C4-2B (cell line): ENCODE results near the gene TPRA1.

Experiments
- ZFX ChIP-seq: fragments of 450-650 bp; IDR thresholded peaks from 2 replicates; pipeline ENCODE4 v1.6.1; 2017
- TF ChIP-seq, protein P1 (sequence below): fragments of 450-650 bp; conservative IDR thresholded peaks from 2 replicates; pipeline ENCODE4 v1.5.1; 2017; ENCODE audit warnings: mild to moderate bottlenecking

DNA sequence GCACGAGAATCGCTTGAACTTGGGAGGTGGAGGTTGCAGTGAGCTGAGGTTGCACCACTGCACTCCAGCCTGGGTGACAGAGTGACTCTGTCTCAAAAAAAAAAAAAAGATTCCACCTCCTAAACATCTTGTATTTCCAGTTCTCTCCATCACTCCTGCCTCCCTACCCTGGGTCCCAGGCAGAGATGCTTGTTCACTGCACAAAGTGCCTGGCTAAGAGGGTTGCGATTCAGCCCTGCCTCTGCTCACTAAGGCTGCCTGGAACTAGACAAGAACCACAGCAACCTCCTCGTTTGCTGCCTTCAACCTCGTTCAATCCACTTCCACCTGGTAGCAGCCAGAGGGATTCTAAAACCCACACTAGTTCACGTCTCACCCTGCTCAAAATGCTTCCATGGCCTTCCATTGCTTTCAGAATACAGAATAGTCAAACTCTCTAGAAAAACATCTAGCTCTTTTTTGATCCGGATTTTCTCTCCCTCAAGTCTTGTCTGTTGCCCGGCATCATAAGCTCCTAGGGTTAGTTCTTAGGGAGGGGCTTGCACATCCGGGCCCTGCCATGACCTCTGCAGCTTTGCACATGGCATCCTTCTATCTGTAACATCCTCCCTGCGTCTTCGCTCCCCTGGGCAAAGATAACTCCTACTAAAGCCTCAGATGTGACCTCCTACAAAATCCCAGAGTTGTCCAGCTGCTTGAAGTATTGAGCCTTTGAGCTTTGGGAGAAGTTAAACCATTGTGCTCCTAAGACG is 6.7 kb upstream of the TPRA1 start:
- TF ChIP-seq, protein P1, sequence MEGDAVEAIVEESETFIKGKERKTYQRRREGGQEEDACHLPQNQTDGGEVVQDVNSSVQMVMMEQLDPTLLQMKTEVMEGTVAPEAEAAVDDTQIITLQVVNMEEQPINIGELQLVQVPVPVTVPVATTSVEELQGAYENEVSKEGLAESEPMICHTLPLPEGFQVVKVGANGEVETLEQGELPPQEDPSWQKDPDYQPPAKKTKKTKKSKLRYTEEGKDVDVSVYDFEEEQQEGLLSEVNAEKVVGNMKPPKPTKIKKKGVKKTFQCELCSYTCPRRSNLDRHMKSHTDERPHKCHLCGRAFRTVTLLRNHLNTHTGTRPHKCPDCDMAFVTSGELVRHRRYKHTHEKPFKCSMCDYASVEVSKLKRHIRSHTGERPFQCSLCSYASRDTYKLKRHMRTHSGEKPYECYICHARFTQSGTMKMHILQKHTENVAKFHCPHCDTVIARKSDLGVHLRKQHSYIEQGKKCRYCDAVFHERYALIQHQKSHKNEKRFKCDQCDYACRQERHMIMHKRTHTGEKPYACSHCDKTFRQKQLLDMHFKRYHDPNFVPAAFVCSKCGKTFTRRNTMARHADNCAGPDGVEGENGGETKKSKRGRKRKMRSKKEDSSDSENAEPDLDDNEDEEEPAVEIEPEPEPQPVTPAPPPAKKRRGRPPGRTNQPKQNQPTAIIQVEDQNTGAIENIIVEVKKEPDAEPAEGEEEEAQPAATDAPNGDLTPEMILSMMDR, result no peak
- no peak for TF ChIP-seq ZFX
